ENCODE results near the gene CACNG3. TPM values are rescaled to one million over a fixed set of nuclear protein-coding genes. Genes with fewer than 3 reads are reported as not detected.

Gene CACNG3
- total RNA-seq: not detected

GRCh38 chr16:24255456-24256371, at the start of gene CACNG3:
Gene CACNG3 (plus strand): TSS chr16:24256335. CDS start chr16:24256755, 420 bp downstream.
- H3K27ac Mint-ChIP-seq: no peak within 1 kb of the TSS
- peaks cover 10% of the 10 kb centered on the region for H3K4me1 Mint-ChIP-seq (ENCODE audit: low read depth)
- H3K9me3 Mint-ChIP-seq: no peaks in the 10 kb centered on the region
- ChIA-PET POLR2A (no interaction called here), CTCF (interaction anchor here (1.0 to 5.6 kb wide), 6 partner anchors 29 to 453 kb away, joined by 3 to 138 read pairs (median 4); no protein-coding TSS in a partner anchor)
- DNase-seq: peak; percentile 78
- peaks cover 56% of the 10 kb centered on the region for H3K27me3 Mint-ChIP-seq
- intact Hi-C loops (cut with micrococcal nuclease): loop anchor here (2.0 to 10.0 kb wide), 2 partner anchors 249 to 453 kb away; no protein-coding TSS in a partner anchor
- H3K36me3 Mint-ChIP-seq: no peaks in the 10 kb centered on the region
- no peak within 1 kb of the TSS for H3K4me3 Mint-ChIP-seq

DNA sequence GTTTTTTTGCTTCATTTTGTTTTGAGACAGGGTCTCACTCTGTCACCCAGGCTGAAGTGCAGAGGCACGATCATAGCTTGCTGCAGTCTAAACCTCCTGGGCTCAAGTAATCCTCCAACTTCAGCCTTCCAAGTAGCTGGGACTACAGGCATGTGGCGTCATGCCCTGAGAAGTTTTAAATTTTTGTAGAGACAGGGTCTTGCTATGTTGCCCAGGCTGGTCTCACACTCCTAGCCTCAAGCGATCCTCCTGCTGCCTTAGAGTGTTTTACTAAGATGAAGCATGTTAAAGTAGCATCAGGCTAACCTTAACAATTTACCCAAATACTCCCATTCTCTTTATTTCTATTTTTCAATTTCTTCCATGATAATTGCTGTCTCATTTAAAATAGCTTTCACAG, 49.2 kb upstream of the CACNG3 start:
- Mint-ChIP-seq H3K4me1 (ENCODE audit: low read depth) (peaks cover 5% of the 10 kb centered on the region), H3K4me3 (no peak overlapping the region), H3K27ac (no peak overlapping the region), H3K9me3 (no peaks in the 10 kb centered on the region), H3K36me3 (peaks cover 35% of the 10 kb centered on the region), H3K27me3 (no peaks in the 10 kb centered on the region)
- ChIA-PET POLR2A (no interaction called here), CTCF (interaction anchor here (0.6 to 3.5 kb wide), 3 partner anchors 46 to 298 kb away, joined by 3 to 9 read pairs (median 6); no protein-coding TSS in a partner anchor)
- no peak for DNase-seq
- intact Hi-C loops (cut with micrococcal nuclease): no loop called here

- DNase-seq: no peak
- Mint-ChIP-seq H3K27me3 (no peaks in the 10 kb centered on the region), H3K4me1 (ENCODE audit: low read depth) (no peaks in the 10 kb centered on the region), H3K4me3 (no peak overlapping the region), H3K9me3 (no peaks in the 10 kb centered on the region), H3K27ac (no peak overlapping the region), H3K36me3 (peaks cover 24% of the 10 kb centered on the region)
- ChIA-PET CTCF (interaction anchor here (2.6 to 3.5 kb wide), 2 partner anchors 44 kb away, joined by 9 to 10 read pairs; no protein-coding TSS in a partner anchor), POLR2A (no interaction called here)
- intact Hi-C loops (cut with micrococcal nuclease): no loop called here
Measured at GRCh38 chr16:24208710-24209109, 47.4 kb upstream of the CACNG3 start.

- intact Hi-C loops (cut with micrococcal nuclease): no loop called here
- ChIA-PET CTCF (no interaction called here), POLR2A (no interaction called here)
- Mint-ChIP-seq H3K4me1 (ENCODE audit: low read depth) (no peaks in the 10 kb centered on the region), H3K27me3 (no peaks in the 10 kb centered on the region), H3K9me3 (no peaks in the 10 kb centered on the region), H3K27ac (no peak overlapping the region), H3K36me3 (peaks cover 34% of the 10 kb centered on the region), H3K4me3 (no peak overlapping the region)
- DNase-seq: no peak
Measured at GRCh38 chr16:24214992-24215391, 41.1 kb upstream of the CACNG3 start.

- POLR2A ChIA-PET: no interaction called here
- Mint-ChIP-seq H3K9me3 (peaks cover 9% of the 10 kb centered on the region), H3K4me3 (no peak overlapping the region), H3K27ac (no peak overlapping the region), H3K4me1 (ENCODE audit: low read depth) (no peaks in the 10 kb centered on the region), H3K36me3 (peaks cover 47% of the 10 kb centered on the region), H3K27me3 (no peaks in the 10 kb centered on the region)
- DNase-seq: no peak
- intact Hi-C loops (cut with micrococcal nuclease): no loop called here
- CTCF ChIA-PET: no interaction called here
Measured at GRCh38 chr16:24216961-24217360, 39.2 kb upstream of the CACNG3 start.

DNA sequence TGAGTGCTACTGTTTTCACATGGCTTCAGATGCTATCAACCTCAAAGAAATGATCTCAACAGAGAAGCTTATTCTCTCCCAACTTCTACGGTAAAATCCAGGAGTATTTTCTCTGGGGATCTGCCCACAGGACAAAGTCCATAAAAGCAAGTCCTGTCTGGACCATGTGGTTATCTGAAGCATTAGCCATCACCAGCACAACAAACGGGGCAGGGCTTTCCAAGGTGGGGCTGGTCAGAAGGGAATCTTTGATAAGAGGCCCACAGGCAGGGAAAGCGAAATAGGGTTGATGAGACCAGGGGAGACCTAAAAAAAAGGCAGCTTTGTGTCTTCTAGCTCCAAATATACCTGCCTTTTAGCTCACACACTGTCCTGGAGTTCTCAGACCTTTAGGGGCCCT, 38.7 kb upstream of the CACNG3 start:
- Mint-ChIP-seq H3K27me3 (no peaks in the 10 kb centered on the region), H3K4me3 (no peak overlapping the region), H3K27ac (no peak overlapping the region), H3K4me1 (ENCODE audit: low read depth) (no peaks in the 10 kb centered on the region), H3K36me3 (peaks cover 49% of the 10 kb centered on the region), H3K9me3 (peaks cover 14% of the 10 kb centered on the region)
- POLR2A ChIA-PET: no interaction called here
- no peak for DNase-seq
- intact Hi-C loops (cut with micrococcal nuclease): no loop called here
- CTCF ChIA-PET: no interaction called here

GRCh38 chr16:24218299-24218698, 37.8 kb upstream of the CACNG3 start:
- Mint-ChIP-seq H3K27me3 (no peaks in the 10 kb centered on the region), H3K9me3 (peaks cover 15% of the 10 kb centered on the region), H3K36me3 (peaks cover 45% of the 10 kb centered on the region), H3K4me3 (no peak overlapping the region), H3K27ac (no peak overlapping the region), H3K4me1 (ENCODE audit: low read depth) (no peaks in the 10 kb centered on the region)
- no peak for DNase-seq
- ChIA-PET CTCF (no interaction called here), POLR2A (no interaction called here)
- intact Hi-C loops (cut with micrococcal nuclease): no loop called here

GRCh38 chr16:24221219-24221618, 34.9 kb upstream of the CACNG3 start:
- Mint-ChIP-seq H3K9me3 (peaks cover 15% of the 10 kb centered on the region), H3K4me1 (ENCODE audit: low read depth) (no peaks in the 10 kb centered on the region), H3K4me3 (no peak overlapping the region), H3K36me3 (peaks cover 32% of the 10 kb centered on the region), H3K27ac (no peak overlapping the region), H3K27me3 (no peaks in the 10 kb centered on the region)
- intact Hi-C loops (cut with micrococcal nuclease): no loop called here
- CTCF ChIA-PET: interaction anchor here (0.6 to 0.9 kb wide), 2 partner anchors 16 to 32 kb away, joined by 3 read pairs; no protein-coding TSS in a partner anchor
- DNase-seq: no peak
- POLR2A ChIA-PET: no interaction called here

DNA sequence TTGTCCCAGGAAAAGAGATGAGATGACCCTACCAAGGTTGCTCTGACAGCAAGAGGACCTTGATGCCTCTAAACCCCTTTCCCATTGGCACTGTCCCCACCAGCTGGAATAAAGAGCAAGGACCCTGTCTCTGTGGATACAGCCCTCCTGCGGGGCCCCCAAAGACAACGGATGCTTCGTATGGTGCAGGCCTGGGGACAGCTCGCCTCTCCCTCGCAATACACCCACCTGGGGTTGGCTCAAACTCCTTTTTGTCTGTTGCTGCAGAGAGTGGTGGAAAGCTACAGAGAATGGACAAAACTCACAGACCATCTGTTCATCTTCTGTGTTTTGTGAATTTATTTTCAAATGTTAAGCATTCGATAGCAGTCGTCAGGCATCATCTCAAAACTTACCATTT, 27.6 kb upstream of the CACNG3 start:
- intact Hi-C loops (cut with micrococcal nuclease): no loop called here
- ChIA-PET POLR2A (no interaction called here), CTCF (interaction anchor here (1.5 kb wide), 1 partner anchor 158 kb away, joined by 5 read pairs; no protein-coding TSS in a partner anchor)
- peaks cover 8% of the 10 kb centered on the region for H3K4me1 Mint-ChIP-seq (ENCODE audit: low read depth)
- H3K27ac Mint-ChIP-seq: no peak overlapping the region
- no peak overlapping the region for H3K4me3 Mint-ChIP-seq
- peaks cover 13% of the 10 kb centered on the region for H3K27me3 Mint-ChIP-seq
- H3K36me3 Mint-ChIP-seq: no peaks in the 10 kb centered on the region
- no peaks in the 10 kb centered on the region for H3K9me3 Mint-ChIP-seq
- no peak for DNase-seq

DNA sequence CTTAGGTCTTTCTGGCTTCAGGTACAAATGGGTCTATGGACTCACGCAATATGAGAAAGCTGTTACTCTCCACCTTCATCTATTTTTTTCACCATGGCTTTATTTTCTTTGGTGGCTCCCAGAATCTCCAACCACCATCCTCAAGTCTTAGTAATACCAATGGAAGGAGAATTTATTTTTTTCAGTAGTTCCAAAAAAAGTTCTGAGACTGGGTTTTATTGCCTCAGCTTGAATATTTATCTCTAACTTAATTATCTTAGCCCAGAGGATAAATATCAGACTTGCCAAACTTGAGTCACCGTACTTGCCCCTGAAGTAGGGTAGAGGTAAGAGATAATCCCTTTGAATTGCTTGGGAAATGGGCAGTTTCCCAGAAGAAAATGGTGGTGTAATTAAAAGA, 23.2 kb upstream of the CACNG3 start:
- Mint-ChIP-seq H3K27ac (no peak overlapping the region), H3K36me3 (no peaks in the 10 kb centered on the region), H3K4me1 (ENCODE audit: low read depth) (peaks cover 8% of the 10 kb centered on the region), H3K9me3 (peaks cover 9% of the 10 kb centered on the region), H3K27me3 (peaks cover 19% of the 10 kb centered on the region), H3K4me3 (no peak overlapping the region)
- ChIA-PET CTCF (no interaction called here), POLR2A (no interaction called here)
- intact Hi-C loops (cut with micrococcal nuclease): no loop called here
- no peak for DNase-seq

GRCh38 chr16:24234737-24235136, 21.4 kb upstream of the CACNG3 start:
- Mint-ChIP-seq H3K36me3 (peaks cover 7% of the 10 kb centered on the region), H3K4me3 (no peak overlapping the region), H3K27ac (no peak overlapping the region), H3K9me3 (peaks cover 26% of the 10 kb centered on the region), H3K27me3 (peaks cover 13% of the 10 kb centered on the region), H3K4me1 (ENCODE audit: low read depth) (no peaks in the 10 kb centered on the region)
- ChIA-PET CTCF (interaction anchor here (1.0 kb wide), 1 partner anchor 19 kb away, joined by 3 read pairs; no protein-coding TSS in a partner anchor), POLR2A (no interaction called here)
- DNase-seq: no peak
- intact Hi-C loops (cut with micrococcal nuclease): no loop called here

- Mint-ChIP-seq H3K36me3 (peaks cover 7% of the 10 kb centered on the region), H3K4me3 (no peak overlapping the region), H3K27me3 (peaks cover 13% of the 10 kb centered on the region), H3K4me1 (ENCODE audit: low read depth) (no peaks in the 10 kb centered on the region), H3K9me3 (peaks cover 29% of the 10 kb centered on the region), H3K27ac (no peak overlapping the region)
- DNase-seq: no peak
- ChIA-PET CTCF (interaction anchor here (1.3 kb wide), 1 partner anchor 17 kb away, joined by 5 read pairs; no protein-coding TSS in a partner anchor), POLR2A (no interaction called here)
- intact Hi-C loops (cut with micrococcal nuclease): no loop called here
Measured at GRCh38 chr16:24235806-24236205, 20.3 kb upstream of the CACNG3 start.

All from activated CD4-positive, alpha-beta memory T cell treated with anti-CD3 and anti-CD28 coated beads for 36 hours (primary cell).